Neural cell (in vitro differentiated cells): ENCODE data around the gene MRPS31.

Source experiments
- EP300 ChIP-seq: fragments of 450-650 bp; conservative IDR thresholded peaks from 2 replicates; pipeline ENCODE4 v1.6.1; 2014; ENCODE audit warnings: antibody characterized with exemption, mild to moderate bottlenecking, moderate library complexity; ENCODE audit not compliant: poor library complexity, severe bottlenecking
- EZH2 ChIP-seq: fragments of 200-600, 300-800 bp; shearing (Covaris generic), sonication (generic); IDR thresholded peaks from 2 replicates; pipeline ENCODE4 v1.6.1; 2014; ENCODE audit warnings: antibody characterized with exemption, low read length, borderline replicate concordance, mild to moderate bottlenecking; ENCODE audit not compliant: insufficient read depth, poor library complexity, severe bottlenecking
- POLR2AphosphoS5 ChIP-seq: IDR thresholded peaks from 2 replicates; pipeline ENCODE4 v1.6.1; 2012
- RAD21 ChIP-seq: fragments of 450-650 bp; conservative IDR thresholded peaks from 2 replicates; pipeline ENCODE4 v1.6.1; 2014; ENCODE audit warnings: antibody characterized with exemption, mild to moderate bottlenecking, moderate library complexity
- SMC3 ChIP-seq: fragments of 450-650 bp; conservative IDR thresholded peaks from 2 replicates; pipeline ENCODE4 v1.6.1; 2014; ENCODE audit warnings: antibody characterized with exemption, mild to moderate bottlenecking, moderate library complexity; ENCODE audit not compliant: poor library complexity
- TF ChIP-seq, protein P1 (sequence below): fragments of 450-650 bp; IDR thresholded peaks from 2 replicates; pipeline ENCODE4 v1.5.1; 2014; ENCODE audit warnings: antibody characterized with exemption, mild to moderate bottlenecking, moderate library complexity; ENCODE audit not compliant: poor library complexity, severe bottlenecking

DNA sequence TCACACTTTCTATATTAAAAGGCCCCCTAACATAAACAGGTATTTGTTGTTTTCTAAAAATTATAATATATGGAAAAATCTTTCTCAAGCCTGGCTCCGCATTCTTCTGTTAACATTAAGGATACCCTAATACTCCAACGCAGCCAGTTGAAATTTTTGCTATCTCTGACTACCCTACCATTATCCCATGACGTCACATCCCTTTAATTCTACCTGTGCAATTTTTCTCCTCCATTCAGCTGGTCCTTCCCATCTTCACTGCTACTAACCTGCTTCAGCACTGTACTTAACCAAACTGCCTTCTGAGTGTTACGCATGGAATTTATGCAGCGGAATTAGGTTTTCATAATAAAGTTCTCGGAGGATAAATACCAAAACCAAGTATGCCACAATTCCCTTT, 1.0 kb downstream of the MRPS31 start:
- TF ChIP-seq EZH2 (no peak), RAD21 (no peak), SMC3 (no peak), EP300 (no peak), POLR2AphosphoS5 (no peak)
- TF ChIP-seq, protein P1, sequence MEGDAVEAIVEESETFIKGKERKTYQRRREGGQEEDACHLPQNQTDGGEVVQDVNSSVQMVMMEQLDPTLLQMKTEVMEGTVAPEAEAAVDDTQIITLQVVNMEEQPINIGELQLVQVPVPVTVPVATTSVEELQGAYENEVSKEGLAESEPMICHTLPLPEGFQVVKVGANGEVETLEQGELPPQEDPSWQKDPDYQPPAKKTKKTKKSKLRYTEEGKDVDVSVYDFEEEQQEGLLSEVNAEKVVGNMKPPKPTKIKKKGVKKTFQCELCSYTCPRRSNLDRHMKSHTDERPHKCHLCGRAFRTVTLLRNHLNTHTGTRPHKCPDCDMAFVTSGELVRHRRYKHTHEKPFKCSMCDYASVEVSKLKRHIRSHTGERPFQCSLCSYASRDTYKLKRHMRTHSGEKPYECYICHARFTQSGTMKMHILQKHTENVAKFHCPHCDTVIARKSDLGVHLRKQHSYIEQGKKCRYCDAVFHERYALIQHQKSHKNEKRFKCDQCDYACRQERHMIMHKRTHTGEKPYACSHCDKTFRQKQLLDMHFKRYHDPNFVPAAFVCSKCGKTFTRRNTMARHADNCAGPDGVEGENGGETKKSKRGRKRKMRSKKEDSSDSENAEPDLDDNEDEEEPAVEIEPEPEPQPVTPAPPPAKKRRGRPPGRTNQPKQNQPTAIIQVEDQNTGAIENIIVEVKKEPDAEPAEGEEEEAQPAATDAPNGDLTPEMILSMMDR, result no peak
